NCI-H1694 treated with DMSO at 0.1 percent for 48 hours (cell line): ENCODE results near the gene CHST15.
A peak's percentile ranks its signal among the peaks of the same experiment; 100 is the strongest.

Source experiments
- DNase-seq: peaks from one replicate; lab custom pipeline; 2025; lab: John Stamatoyannopoulos, UW

The CHST15 gene

GRCh38 chr10:124064676-124065075 is 28.7 kb downstream of the CHST15 start:
- no peak for DNase-seq

GRCh38 chr10:124063750-124064603 is 29.4 kb downstream of the CHST15 start:
- DNase-seq: no peak

GRCh38 chr10:124062390-124062789 is 31.0 kb downstream of the CHST15 start:
- DNase-seq: no peak

- no peak for DNase-seq
Observed at GRCh38 chr10:124061030-124061429, 32.4 kb downstream of the CHST15 start.

- no peak for DNase-seq
Observed at GRCh38 chr10:124060148-124060720, 33.2 kb downstream of the CHST15 start.

- peak; percentile 56 for DNase-seq
Observed at GRCh38 chr10:124059551-124059950, 33.8 kb downstream of the CHST15 start.

GRCh38 chr10:124058346-124059003 is 34.9 kb downstream of the CHST15 start:
- no peak for DNase-seq

- peak; percentile 56 for DNase-seq
Observed at GRCh38 chr10:124057601-124058000, 35.8 kb downstream of the CHST15 start.

GRCh38 chr10:124056337-124056980 is 36.9 kb downstream of the CHST15 start:
- DNase-seq: no peak

- DNase-seq: no peak
Observed at GRCh38 chr10:124053971-124054370, 39.4 kb downstream of the CHST15 start.

GRCh38 chr10:124052561-124052960 is 40.8 kb downstream of the CHST15 start:
- no peak for DNase-seq

- no peak for DNase-seq
Observed at GRCh38 chr10:124050021-124051015, 43.1 kb downstream of the CHST15 start.

GRCh38 chr10:124049484-124049883 is 43.9 kb downstream of the CHST15 start:
- DNase-seq: no peak

- no peak for DNase-seq
Observed at GRCh38 chr10:124048371-124049290, 44.8 kb downstream of the CHST15 start.

- no peak for DNase-seq
Observed at GRCh38 chr10:124047427-124048152, 45.8 kb downstream of the CHST15 start.

GRCh38 chr10:124045801-124046355 is 47.5 kb downstream of the CHST15 start:
- no peak for DNase-seq

GRCh38 chr10:124045276-124045675 is 48.1 kb downstream of the CHST15 start:
- no peak for DNase-seq

- DNase-seq: no peak
Observed at GRCh38 chr10:124044143-124044862, 49.1 kb downstream of the CHST15 start.
